GM12878 (cell line): ENCODE measurements around the gene IRF7. TPM values are rescaled to one million over a fixed set of nuclear protein-coding genes. Genes with fewer than 3 reads are reported as not detected.
A peak's percentile ranks its signal among the peaks of the same experiment; 100 is the strongest.

Experiments used
- BMI1 ChIP-seq: fragments of 450-650 bp; IDR thresholded peaks from 2 replicates; pipeline ENCODE4 v1.6.1; 2016; ENCODE audit warnings: mild to moderate bottlenecking, moderate library complexity, borderline replicate concordance
- CEBPB ChIP-seq, 2 experiments: fragments of 150-350 bp in 1 of 2; IDR thresholded peaks; 2 replicates each; pipeline ENCODE4 v1.6.1; 2012 to 2014; ENCODE audit warnings: low read depth in 2 of 2, low read length in 2 of 2, borderline replicate concordance in 1 of 2, inconsistent platforms in 1 of 2
- EED ChIP-seq: sonication (generic); IDR thresholded peaks from 2 replicates; pipeline ENCODE4 v1.6.1; 2016; ENCODE audit warnings: antibody characterized with exemption, low read depth
- GABPA ChIP-seq: IDR thresholded peaks from 2 replicates; pipeline ENCODE4 v1.6.1; 2014; ENCODE audit warnings: antibody characterized with exemption, low read depth, mild to moderate bottlenecking, inconsistent platforms
- GATAD2B ChIP-seq: fragments of 450-650 bp; conservative IDR thresholded peaks from 2 replicates; pipeline ENCODE4 v1.6.1; 2017; ENCODE audit warnings: low read depth, mild to moderate bottlenecking, moderate library complexity
- IKZF1 ChIP-seq: fragments of 450-650 bp; conservative IDR thresholded peaks from 2 replicates; pipeline ENCODE4 v1.6.1; 2017; ENCODE audit warnings: antibody characterized with exemption, mild to moderate bottlenecking
- KAT2A ChIP-seq: conservative IDR thresholded peaks from 2 replicates; pipeline ENCODE4 v1.6.1; 2011; ENCODE audit warnings: low read depth, low read length; ENCODE audit not compliant: control insufficient read depth
- NR2C2 ChIP-seq: IDR thresholded peaks from 2 replicates; pipeline ENCODE4 v1.6.1; 2011; ENCODE audit warnings: borderline replicate concordance, low read depth; ENCODE audit not compliant: control insufficient read depth, insufficient read length
- NRF1 ChIP-seq: conservative IDR thresholded peaks from 2 replicates; pipeline ENCODE4 v1.6.1; 2011; ENCODE audit warnings: mild to moderate bottlenecking, low read depth, low read length, improper control_type of control experiment
- PAX5 ChIP-seq: IDR thresholded peaks from 2 replicates; pipeline ENCODE4 v1.6.1; 2011; ENCODE audit warnings: low read depth, low read length, borderline replicate concordance
- RCOR1 ChIP-seq: conservative IDR thresholded peaks from 2 replicates; pipeline ENCODE4 v1.6.1; 2012; ENCODE audit warnings: low read depth, low read length, improper control_type of control experiment
- SP1 ChIP-seq: IDR thresholded peaks from one replicate; pipeline ENCODE4 v1.6.1; 2011; ENCODE audit warnings: low read depth, low read length
- SRF ChIP-seq, 2 experiments: IDR thresholded peaks; 2 replicates each; pipeline ENCODE4 v1.6.1; 2011; ENCODE audit warnings: low read depth in 2 of 2, low read length in 2 of 2, mild to moderate bottlenecking in 1 of 2, moderate library complexity in 1 of 2
- TAF1 ChIP-seq: IDR thresholded peaks from 2 replicates; pipeline ENCODE4 v1.6.1; 2011; ENCODE audit warnings: mild to moderate bottlenecking, low read depth, low read length, borderline replicate concordance
- TCF12 ChIP-seq: IDR thresholded peaks from 2 replicates; pipeline ENCODE4 v1.6.1; 2011; ENCODE audit warnings: low read depth, mild to moderate bottlenecking, low read length
- polyA plus RNA-seq, 11 experiments: library from polyadenylated mRNA; depleted of rRNA in 4 of 11; unstranded in 6 of 11; stranded (reverse) in 5 of 11; fragments of >200 nt; fragmentation: Nextera tagmentation in 4 of 11; fragmentation: Illumina TruSeq in 1 of 11; extraction: Ambion mirVana in 4 of 11; extraction: Trizol in 1 of 11; gene quantifications; 1 replicate in 1 of 11; 2 replicates in 10 of 11; pipeline versions ENCODE4 v1.2.1 to v1.2.3, GENCODE V29; 2011 to 2016; ENCODE audit warnings: inconsistent platforms in 2 of 11, missing spikeins in 2 of 11, low read depth in 1 of 11
- total RNA-seq, 4 experiments: library from RNA; depleted of rRNA in 3 of 4; stranded (reverse); fragments of >200 nt in 3 of 4; fragmentation: Illumina TruSeq in 1 of 4; extraction: Trizol in 1 of 4; gene quantifications; 2 replicates each; pipeline versions ENCODE4 v1.2.1 to v1.2.3, GENCODE V29; 2013 to 2021
- TF ChIP-seq, protein P1 (sequence below), 3 experiments: IDR thresholded peaks in 2 of 3; conservative IDR thresholded peaks in 1 of 3; 2 replicates each; pipeline ENCODE4 v1.5.1; 2011; ENCODE audit warnings: low read depth in 3 of 3, low read length in 3 of 3, mild to moderate bottlenecking in 3 of 3, control low read depth in 2 of 3, moderate library complexity in 2 of 3, inconsistent platforms in 1 of 3, mixed read lengths in 1 of 3; ENCODE audit not compliant: control insufficient read depth in 2 of 3, insufficient read depth in 1 of 3; ENCODE audit errors: extremely low read depth in 1 of 3
- TF ChIP-seq, protein P2 (sequence below): IDR thresholded peaks from 2 replicates; pipeline ENCODE4 v1.6.1; 2012; ENCODE audit warnings: low read length, inconsistent platforms
- TF ChIP-seq, protein P3 (sequence below): fragments of 450-650 bp; IDR thresholded peaks from 2 replicates; pipeline ENCODE4 v1.6.1; 2017; ENCODE audit warnings: low read depth, mild to moderate bottlenecking, moderate library complexity
- TF ChIP-seq, protein P4 (sequence below): fragments of 450-650 bp; IDR thresholded peaks from 2 replicates; pipeline ENCODE4 v1.6.1; 2017; ENCODE audit warnings: mild to moderate bottlenecking, low read depth, inconsistent platforms; ENCODE audit not compliant: poor library complexity, severe bottlenecking
- TF ChIP-seq, protein P5 (sequence below): fragments of 450-650 bp; IDR thresholded peaks from 2 replicates; pipeline ENCODE4 v1.6.1; 2017; ENCODE audit warnings: mild to moderate bottlenecking

The IRF7 gene
- total and polyA plus RNA-seq, 10 of the 15 experiments (the other 5 are each of a cell fraction or from before 2014, with no cell fraction given) = 4.4 to 141 (median 67.6) TPM

DNA sequence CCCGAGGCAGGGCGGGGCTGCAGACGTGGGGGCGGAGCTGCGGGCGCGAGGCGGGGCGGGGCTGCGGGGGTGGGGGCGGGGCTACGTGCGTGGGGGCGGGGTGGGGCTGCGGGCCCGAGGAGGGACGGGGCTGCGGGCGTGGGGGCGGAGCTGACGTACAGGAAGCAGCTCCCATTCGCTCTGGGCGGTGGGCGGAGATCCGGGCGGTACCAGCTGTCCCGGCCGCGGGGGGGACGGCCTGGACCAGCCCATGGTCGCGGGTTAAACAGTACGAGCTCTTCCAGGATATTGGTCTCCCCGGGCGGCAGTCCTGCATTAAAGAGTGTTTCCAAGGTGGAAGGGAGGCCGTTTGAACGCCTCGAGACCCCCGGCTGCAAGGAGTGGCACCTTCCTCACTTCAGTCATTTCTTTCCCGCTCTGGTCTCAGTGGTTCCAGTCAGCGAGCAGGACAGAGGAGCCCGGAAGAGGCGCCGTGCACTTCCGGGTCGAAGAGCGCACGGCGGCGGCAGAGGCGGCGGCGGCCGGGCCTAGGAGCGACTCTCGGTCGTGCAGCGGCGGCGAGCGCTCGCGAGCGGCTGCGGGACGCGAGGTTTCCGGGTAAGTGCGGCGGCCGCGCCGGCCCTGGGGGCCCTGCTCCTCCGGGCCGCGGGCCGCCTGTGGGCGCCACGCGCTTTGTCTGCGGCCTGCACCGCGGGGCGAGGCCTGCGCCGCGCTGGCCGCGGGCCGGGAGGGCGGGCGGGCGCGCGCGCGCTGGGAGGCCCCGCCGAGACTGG is 39.6 kb downstream of the IRF7 start, which contains the start of gene PHRF1 (continued):
- TF ChIP-seq, protein P1, sequence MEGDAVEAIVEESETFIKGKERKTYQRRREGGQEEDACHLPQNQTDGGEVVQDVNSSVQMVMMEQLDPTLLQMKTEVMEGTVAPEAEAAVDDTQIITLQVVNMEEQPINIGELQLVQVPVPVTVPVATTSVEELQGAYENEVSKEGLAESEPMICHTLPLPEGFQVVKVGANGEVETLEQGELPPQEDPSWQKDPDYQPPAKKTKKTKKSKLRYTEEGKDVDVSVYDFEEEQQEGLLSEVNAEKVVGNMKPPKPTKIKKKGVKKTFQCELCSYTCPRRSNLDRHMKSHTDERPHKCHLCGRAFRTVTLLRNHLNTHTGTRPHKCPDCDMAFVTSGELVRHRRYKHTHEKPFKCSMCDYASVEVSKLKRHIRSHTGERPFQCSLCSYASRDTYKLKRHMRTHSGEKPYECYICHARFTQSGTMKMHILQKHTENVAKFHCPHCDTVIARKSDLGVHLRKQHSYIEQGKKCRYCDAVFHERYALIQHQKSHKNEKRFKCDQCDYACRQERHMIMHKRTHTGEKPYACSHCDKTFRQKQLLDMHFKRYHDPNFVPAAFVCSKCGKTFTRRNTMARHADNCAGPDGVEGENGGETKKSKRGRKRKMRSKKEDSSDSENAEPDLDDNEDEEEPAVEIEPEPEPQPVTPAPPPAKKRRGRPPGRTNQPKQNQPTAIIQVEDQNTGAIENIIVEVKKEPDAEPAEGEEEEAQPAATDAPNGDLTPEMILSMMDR (IDR thresholded peaks at IDR 0.05 in 2 of 3, conservative IDR thresholded peaks at IDR 0.05 in 1 of 3; ENCODE audit: control insufficient read depth in 2 of 3, extremely low read depth in 1 of 3, insufficient read depth in 1 of 3, low read depth in 3 of 3, low read length in 3 of 3) = no peak
- TF ChIP-seq TAF1 (peak; percentile 97), BMI1 (no peak), RCOR1 (no peak), PAX5 (peak; percentile 95), SP1 (peak; percentile 84), EED (no peak), IKZF1 (peak; percentile 76), NR2C2 (peak; percentile 51), CEBPB (IDR thresholded peaks at IDR 0.05; ENCODE audit: borderline replicate concordance in 1 of 2, low read depth in 2 of 2, low read length in 2 of 2) (no peak), GABPA (peak; percentile 92), GATAD2B (peak; percentile 89; the same call in 1 of the 2 replicates), NRF1 (no peak), KAT2A (no peak), TCF12 (0 out of 2 replicates have a peak, but pooled peaks have one; percentile 7), SRF (IDR thresholded peaks at IDR 0.05; ENCODE audit: low read depth in 2 of 2, low read length in 2 of 2) (no peak)
- TF ChIP-seq, protein P2, sequence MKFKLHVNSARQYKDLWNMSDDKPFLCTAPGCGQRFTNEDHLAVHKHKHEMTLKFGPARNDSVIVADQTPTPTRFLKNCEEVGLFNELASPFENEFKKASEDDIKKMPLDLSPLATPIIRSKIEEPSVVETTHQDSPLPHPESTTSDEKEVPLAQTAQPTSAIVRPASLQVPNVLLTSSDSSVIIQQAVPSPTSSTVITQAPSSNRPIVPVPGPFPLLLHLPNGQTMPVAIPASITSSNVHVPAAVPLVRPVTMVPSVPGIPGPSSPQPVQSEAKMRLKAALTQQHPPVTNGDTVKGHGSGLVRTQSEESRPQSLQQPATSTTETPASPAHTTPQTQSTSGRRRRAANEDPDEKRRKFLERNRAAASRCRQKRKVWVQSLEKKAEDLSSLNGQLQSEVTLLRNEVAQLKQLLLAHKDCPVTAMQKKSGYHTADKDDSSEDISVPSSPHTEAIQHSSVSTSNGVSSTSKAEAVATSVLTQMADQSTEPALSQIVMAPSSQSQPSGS = no peak
- TF ChIP-seq, protein P3, sequence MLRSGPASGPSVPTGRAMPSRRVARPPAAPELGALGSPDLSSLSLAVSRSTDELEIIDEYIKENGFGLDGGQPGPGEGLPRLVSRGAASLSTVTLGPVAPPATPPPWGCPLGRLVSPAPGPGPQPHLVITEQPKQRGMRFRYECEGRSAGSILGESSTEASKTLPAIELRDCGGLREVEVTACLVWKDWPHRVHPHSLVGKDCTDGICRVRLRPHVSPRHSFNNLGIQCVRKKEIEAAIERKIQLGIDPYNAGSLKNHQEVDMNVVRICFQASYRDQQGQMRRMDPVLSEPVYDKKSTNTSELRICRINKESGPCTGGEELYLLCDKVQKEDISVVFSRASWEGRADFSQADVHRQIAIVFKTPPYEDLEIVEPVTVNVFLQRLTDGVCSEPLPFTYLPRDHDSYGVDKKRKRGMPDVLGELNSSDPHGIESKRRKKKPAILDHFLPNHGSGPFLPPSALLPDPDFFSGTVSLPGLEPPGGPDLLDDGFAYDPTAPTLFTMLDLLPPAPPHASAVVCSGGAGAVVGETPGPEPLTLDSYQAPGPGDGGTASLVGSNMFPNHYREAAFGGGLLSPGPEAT = peak; percentile 95
- TF ChIP-seq, protein P4, sequence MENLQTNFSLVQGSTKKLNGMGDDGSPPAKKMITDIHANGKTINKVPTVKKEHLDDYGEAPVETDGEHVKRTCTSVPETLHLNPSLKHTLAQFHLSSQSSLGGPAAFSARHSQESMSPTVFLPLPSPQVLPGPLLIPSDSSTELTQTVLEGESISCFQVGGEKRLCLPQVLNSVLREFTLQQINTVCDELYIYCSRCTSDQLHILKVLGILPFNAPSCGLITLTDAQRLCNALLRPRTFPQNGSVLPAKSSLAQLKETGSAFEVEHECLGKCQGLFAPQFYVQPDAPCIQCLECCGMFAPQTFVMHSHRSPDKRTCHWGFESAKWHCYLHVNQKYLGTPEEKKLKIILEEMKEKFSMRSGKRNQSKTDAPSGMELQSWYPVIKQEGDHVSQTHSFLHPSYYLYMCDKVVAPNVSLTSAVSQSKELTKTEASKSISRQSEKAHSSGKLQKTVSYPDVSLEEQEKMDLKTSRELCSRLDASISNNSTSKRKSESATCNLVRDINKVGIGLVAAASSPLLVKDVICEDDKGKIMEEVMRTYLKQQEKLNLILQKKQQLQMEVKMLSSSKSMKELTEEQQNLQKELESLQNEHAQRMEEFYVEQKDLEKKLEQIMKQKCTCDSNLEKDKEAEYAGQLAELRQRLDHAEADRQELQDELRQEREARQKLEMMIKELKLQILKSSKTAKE = peak; percentile 97
- TF ChIP-seq, protein P5, sequence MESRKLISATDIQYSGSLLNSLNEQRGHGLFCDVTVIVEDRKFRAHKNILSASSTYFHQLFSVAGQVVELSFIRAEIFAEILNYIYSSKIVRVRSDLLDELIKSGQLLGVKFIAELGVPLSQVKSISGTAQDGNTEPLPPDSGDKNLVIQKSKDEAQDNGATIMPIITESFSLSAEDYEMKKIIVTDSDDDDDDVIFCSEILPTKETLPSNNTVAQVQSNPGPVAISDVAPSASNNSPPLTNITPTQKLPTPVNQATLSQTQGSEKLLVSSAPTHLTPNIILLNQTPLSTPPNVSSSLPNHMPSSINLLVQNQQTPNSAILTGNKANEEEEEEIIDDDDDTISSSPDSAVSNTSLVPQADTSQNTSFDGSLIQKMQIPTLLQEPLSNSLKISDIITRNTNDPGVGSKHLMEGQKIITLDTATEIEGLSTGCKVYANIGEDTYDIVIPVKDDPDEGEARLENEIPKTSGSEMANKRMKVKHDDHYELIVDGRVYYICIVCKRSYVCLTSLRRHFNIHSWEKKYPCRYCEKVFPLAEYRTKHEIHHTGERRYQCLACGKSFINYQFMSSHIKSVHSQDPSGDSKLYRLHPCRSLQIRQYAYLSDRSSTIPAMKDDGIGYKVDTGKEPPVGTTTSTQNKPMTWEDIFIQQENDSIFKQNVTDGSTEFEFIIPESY = no peak
